DOHH2 (cell line): Measurements from ENCODE around the gene SLC6A13.

Experiments
- H3F3A ChIP-seq: fragments of 200-600 bp; sonication (generic), shearing (Covaris generic); 2 replicates; pipeline ENCODE4 v1.6.0; 2016; ENCODE audit warnings: antibody characterized with exemption, mild to moderate bottlenecking; ENCODE audit not compliant: control insufficient read depth, insufficient read depth
- H3K27ac ChIP-seq: fragments of 200-600 bp; sonication (generic); 2 replicates; pipeline ENCODE4 v1.5.1; 2014; ENCODE audit warnings: low read depth, mild to moderate bottlenecking, low read length, moderate library complexity
- H3K27me3 ChIP-seq: fragments of 200-600 bp; sonication (generic); 2 replicates; pipeline ENCODE4 v1.6.1; 2014; ENCODE audit warnings: mild to moderate bottlenecking, low read length, mixed read lengths; ENCODE audit not compliant: control insufficient read depth
- H3K36me3 ChIP-seq: fragments of 200-600 bp; sonication (generic); 2 replicates; pipeline ENCODE4 v1.6.1; 2014; ENCODE audit warnings: mild to moderate bottlenecking, low read length, moderate library complexity, mixed read lengths; ENCODE audit not compliant: control insufficient read depth
- H3K4me1 ChIP-seq: fragments of 200-600 bp; sonication (generic); 2 replicates; pipeline ENCODE4 v1.6.1; 2014; ENCODE audit warnings: mild to moderate bottlenecking, low read length, mixed read lengths; ENCODE audit not compliant: control insufficient read depth
- H3K4me2 ChIP-seq: fragments of 200-600 bp; sonication (generic); 2 replicates; pipeline ENCODE4 v1.6.0; 2014; ENCODE audit warnings: mild to moderate bottlenecking, low read length, moderate library complexity
- H3K4me3 ChIP-seq: fragments of 200-600 bp; sonication (generic); 2 replicates; pipeline ENCODE4 v1.5.1; 2014; ENCODE audit warnings: mild to moderate bottlenecking, low read length, mixed read lengths
- H3K79me2 ChIP-seq: fragments of 200-600 bp; sonication (generic); 2 replicates; pipeline ENCODE4 v1.6.1; 2014; ENCODE audit warnings: mild to moderate bottlenecking, low read length, mixed read lengths; ENCODE audit not compliant: control insufficient read depth
- H3K9me2 ChIP-seq: fragments of 200-600 bp; sonication (generic); replicated peaks from 2 replicates; pipeline ENCODE4 v1.6.1; 2014; ENCODE audit warnings: mild to moderate bottlenecking, low read length, mixed read lengths; ENCODE audit not compliant: control insufficient read depth
- H3K9me3 ChIP-seq: fragments of 200-600 bp; sonication (generic); 2 replicates; pipeline ENCODE4 v1.6.1; 2014; ENCODE audit warnings: antibody characterized with exemption, low read length, mixed read lengths; ENCODE audit not compliant: control insufficient read depth, insufficient read depth
- H4K20me1 ChIP-seq: fragments of 200-600 bp; sonication (generic); 2 replicates; pipeline ENCODE4 v1.6.0; 2014; ENCODE audit warnings: low read depth, mild to moderate bottlenecking, antibody characterized with exemption, low read length, moderate library complexity; ENCODE audit not compliant: control insufficient read depth, insufficient read depth
- EZH2phosphoT487 ChIP-seq: fragments of 200-600 bp; sonication (generic); IDR thresholded peaks from 2 replicates; pipeline ENCODE4 v1.6.1; 2017; ENCODE audit warnings: borderline replicate concordance, mild to moderate bottlenecking, antibody characterized with exemption, low read length, moderate library complexity, mixed read lengths
- TF ChIP-seq, protein P1 (sequence below): fragments of 200-600 bp; sonication (generic); IDR thresholded peaks from one replicate; pipeline ENCODE4 v1.5.1; 2014; ENCODE audit warnings: antibody characterized with exemption, mild to moderate bottlenecking, low read depth, low read length; ENCODE audit not compliant: poor library complexity, severe bottlenecking

The SLC6A13 gene

DNA sequence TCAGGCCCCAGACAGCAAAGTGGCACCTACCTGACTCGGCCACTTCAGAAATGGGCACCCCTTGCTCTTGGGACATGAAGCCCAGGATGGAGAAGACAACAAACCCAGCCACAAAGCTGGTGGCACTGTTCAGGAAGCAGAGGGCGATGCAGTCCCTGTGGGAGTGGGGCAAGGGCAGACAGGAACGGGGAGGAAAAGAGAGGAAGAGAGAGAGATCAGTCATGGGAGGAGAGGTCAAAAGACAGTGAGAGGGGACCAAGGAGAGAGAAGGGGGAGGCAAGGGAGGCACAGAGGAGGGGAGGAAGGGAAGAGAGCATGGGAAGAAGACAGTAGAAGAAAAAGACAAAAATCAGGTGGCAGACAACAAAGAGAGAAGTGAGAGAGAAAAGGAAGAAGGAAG, 65.3 kb downstream of the SLC6A13 start:
- H3K27me3 ChIP-seq = peaks cover 3% of the 10 kb centered on the region
- H4K20me1 ChIP-seq = no peaks in the 10 kb centered on the region
- no peaks in the 10 kb centered on the region for H3K4me1 ChIP-seq
- TF ChIP-seq EZH2phosphoT487 = no peak
- TF ChIP-seq, protein P1, sequence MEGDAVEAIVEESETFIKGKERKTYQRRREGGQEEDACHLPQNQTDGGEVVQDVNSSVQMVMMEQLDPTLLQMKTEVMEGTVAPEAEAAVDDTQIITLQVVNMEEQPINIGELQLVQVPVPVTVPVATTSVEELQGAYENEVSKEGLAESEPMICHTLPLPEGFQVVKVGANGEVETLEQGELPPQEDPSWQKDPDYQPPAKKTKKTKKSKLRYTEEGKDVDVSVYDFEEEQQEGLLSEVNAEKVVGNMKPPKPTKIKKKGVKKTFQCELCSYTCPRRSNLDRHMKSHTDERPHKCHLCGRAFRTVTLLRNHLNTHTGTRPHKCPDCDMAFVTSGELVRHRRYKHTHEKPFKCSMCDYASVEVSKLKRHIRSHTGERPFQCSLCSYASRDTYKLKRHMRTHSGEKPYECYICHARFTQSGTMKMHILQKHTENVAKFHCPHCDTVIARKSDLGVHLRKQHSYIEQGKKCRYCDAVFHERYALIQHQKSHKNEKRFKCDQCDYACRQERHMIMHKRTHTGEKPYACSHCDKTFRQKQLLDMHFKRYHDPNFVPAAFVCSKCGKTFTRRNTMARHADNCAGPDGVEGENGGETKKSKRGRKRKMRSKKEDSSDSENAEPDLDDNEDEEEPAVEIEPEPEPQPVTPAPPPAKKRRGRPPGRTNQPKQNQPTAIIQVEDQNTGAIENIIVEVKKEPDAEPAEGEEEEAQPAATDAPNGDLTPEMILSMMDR = no peak
- no peaks in the 10 kb centered on the region for H3K79me2 ChIP-seq
- H3K9me2 ChIP-seq = no peaks in the 10 kb centered on the region
- H3K4me2 ChIP-seq = no peak overlapping the region
- no peak overlapping the region for H3K4me3 ChIP-seq
- H3K36me3 ChIP-seq = no peaks in the 10 kb centered on the region
- H3K27ac ChIP-seq = no peak overlapping the region
- no peaks in the 10 kb centered on the region for H3K9me3 ChIP-seq
- no peaks in the 10 kb centered on the region for H3F3A ChIP-seq

GRCh38 chr12:196436-196835, 66.2 kb downstream of the SLC6A13 start:
- peaks cover 3% of the 10 kb centered on the region for H3K27me3 ChIP-seq
- no peak overlapping the region for H3K27ac ChIP-seq
- no peaks in the 10 kb centered on the region for H3K4me1 ChIP-seq
- no peak overlapping the region for H3K4me2 ChIP-seq
- no peaks in the 10 kb centered on the region for H3K9me2 ChIP-seq
- H4K20me1 ChIP-seq = no peaks in the 10 kb centered on the region
- H3K36me3 ChIP-seq = no peaks in the 10 kb centered on the region
- H3K79me2 ChIP-seq = no peaks in the 10 kb centered on the region
- no peaks in the 10 kb centered on the region for H3K9me3 ChIP-seq
- H3F3A ChIP-seq = no peaks in the 10 kb centered on the region
- TF ChIP-seq, protein P1 = no peak
- TF ChIP-seq EZH2phosphoT487 = no peak
- no peak overlapping the region for H3K4me3 ChIP-seq

DNA sequence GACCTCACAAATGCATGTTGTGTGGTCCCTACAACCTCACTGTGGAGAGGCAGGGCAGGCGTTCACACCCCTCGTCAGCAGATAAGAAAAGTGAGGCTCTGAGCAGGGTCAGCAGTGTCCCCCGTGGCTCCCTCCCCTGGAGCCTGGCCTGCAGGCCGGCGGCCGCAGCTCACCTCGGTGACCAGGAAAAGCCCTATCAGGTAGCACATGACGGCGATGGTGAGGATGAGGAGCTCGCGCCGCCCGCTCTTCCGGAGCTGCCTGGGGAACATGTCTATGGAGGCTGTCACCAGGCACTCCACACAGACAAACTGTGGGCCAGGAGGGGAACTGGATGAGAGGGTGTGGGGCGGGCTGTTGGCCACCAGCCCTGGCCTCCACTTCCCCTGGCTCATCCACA, 66.7 kb downstream of the SLC6A13 start:
- Histone ChIP-seq H3F3A (no peaks in the 10 kb centered on the region), H3K36me3 (no peaks in the 10 kb centered on the region), H3K4me1 (no peaks in the 10 kb centered on the region), H3K4me3 (no peak overlapping the region), H3K27ac (no peak overlapping the region), H3K4me2 (no peak overlapping the region), H3K9me2 (no peaks in the 10 kb centered on the region), H3K27me3 (peaks cover 3% of the 10 kb centered on the region), H3K9me3 (no peaks in the 10 kb centered on the region), H4K20me1 (no peaks in the 10 kb centered on the region), H3K79me2 (no peaks in the 10 kb centered on the region)
- TF ChIP-seq, protein P1 = no peak
- TF ChIP-seq EZH2phosphoT487 = no peak

DNA sequence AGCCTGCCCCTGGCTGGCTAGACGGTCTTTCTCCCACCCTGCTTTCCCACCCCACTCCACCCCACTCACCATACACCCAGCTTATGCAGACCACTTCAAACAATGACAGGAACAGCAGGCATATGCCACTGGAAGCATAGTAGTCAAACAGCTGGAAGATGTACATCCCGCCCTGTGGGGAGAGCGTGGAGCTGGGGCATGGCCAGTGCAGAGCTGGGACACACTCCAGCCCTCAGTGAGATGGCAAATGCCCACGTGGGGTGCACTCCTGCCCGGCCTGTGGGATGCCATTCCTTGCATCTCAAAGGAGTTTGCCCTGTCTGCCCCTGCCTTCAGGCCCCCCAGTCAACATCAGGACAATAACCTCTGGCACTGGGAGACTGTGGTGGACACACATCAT, 67.5 kb downstream of the SLC6A13 start:
- Histone ChIP-seq H3K4me1 (no peaks in the 10 kb centered on the region), H3K9me2 (no peaks in the 10 kb centered on the region), H3K27ac (no peak overlapping the region), H3F3A (no peaks in the 10 kb centered on the region), H3K27me3 (peaks cover 3% of the 10 kb centered on the region), H4K20me1 (no peaks in the 10 kb centered on the region), H3K79me2 (no peaks in the 10 kb centered on the region), H3K4me2 (no peak overlapping the region), H3K4me3 (no peak overlapping the region), H3K9me3 (no peaks in the 10 kb centered on the region), H3K36me3 (no peaks in the 10 kb centered on the region)
- TF ChIP-seq, protein P1 = no peak
- no peak for TF ChIP-seq EZH2phosphoT487
